ENCODE measurements around the gene LNX1.

DNA sequence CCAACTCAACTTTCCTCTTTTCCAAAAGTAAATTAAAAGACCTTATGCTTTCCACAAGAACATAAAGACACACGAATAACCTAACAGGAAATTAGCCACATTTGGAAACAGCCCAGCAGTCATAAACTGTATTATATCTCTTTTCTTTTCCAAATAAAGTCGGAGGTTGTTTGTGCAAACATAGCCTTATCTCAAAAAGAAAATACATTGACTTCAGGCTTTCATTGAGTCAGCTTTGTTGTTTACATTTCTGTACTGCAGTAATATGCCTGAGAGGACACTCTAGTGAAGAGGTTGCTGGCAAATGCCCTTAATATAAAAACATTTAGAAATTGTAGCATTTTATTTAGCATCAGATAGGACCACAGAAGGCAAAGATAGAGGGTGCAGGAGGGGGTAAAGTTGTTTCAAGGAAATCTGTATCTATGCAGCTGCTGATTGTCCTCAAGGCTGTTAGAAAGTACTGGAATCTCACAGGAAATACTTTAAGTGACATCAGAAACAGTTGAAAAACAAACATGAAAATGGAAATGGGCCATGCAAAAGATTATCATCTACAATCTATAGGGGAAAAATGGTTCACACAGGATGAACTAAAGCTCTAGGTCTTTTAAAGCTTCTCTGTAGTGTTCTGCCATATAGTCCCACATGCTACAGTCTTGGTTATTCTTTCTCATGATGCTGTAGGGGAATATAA, 14.5 kb downstream of the LNX1 start:
- TF ChIP-seq, protein P1, sequence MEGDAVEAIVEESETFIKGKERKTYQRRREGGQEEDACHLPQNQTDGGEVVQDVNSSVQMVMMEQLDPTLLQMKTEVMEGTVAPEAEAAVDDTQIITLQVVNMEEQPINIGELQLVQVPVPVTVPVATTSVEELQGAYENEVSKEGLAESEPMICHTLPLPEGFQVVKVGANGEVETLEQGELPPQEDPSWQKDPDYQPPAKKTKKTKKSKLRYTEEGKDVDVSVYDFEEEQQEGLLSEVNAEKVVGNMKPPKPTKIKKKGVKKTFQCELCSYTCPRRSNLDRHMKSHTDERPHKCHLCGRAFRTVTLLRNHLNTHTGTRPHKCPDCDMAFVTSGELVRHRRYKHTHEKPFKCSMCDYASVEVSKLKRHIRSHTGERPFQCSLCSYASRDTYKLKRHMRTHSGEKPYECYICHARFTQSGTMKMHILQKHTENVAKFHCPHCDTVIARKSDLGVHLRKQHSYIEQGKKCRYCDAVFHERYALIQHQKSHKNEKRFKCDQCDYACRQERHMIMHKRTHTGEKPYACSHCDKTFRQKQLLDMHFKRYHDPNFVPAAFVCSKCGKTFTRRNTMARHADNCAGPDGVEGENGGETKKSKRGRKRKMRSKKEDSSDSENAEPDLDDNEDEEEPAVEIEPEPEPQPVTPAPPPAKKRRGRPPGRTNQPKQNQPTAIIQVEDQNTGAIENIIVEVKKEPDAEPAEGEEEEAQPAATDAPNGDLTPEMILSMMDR (IDR thresholded peaks at IDR 0.05), result no peak
- no peak for TF ChIP-seq POLR2A (IDR thresholded peaks at IDR 0.05)

All from suprapubic skin (tissue), 3 donors.